DMS153 treated with DMSO at 0.1 percent for 48 hours (cell line): ENCODE measurements around the gene LZTFL1.

Experiments used
- DNase-seq: peaks from one replicate; lab custom pipeline; 2025; ENCODE audit not compliant: unreplicated experiment; lab: John Stamatoyannopoulos, UW

The LZTFL1 gene

GRCh38 chr3:45787551-45787950, 54.4 kb downstream of the LZTFL1 start:
- no peak for DNase-seq

GRCh38 chr3:45786801-45787495, 55.0 kb downstream of the LZTFL1 start:
- DNase-seq: no peak

GRCh38 chr3:45785605-45786150, 56.2 kb downstream of the LZTFL1 start:
- DNase-seq: no peak

- no peak for DNase-seq
These were observed 58.3 kb downstream of the LZTFL1 start for GRCh38 chr3:45783667-45784066.

- DNase-seq: no peak
These were observed 59.5 kb downstream of the LZTFL1 start for GRCh38 chr3:45782381-45782780.

GRCh38 chr3:45781841-45782240, 60.1 kb downstream of the LZTFL1 start:
- no peak for DNase-seq

GRCh38 chr3:45781271-45781670, 60.6 kb downstream of the LZTFL1 start:
- DNase-seq: no peak

GRCh38 chr3:45779746-45780735, 61.9 kb downstream of the LZTFL1 start:
- DNase-seq: no peak

- DNase-seq: no peak
These were observed 63.1 kb downstream of the LZTFL1 start for GRCh38 chr3:45778761-45779201.

- DNase-seq: no peak
These were observed 64.1 kb downstream of the LZTFL1 start for GRCh38 chr3:45777746-45778386.

- DNase-seq: no peak
These were observed 64.7 kb downstream of the LZTFL1 start for GRCh38 chr3:45777111-45777745.

- DNase-seq: no peak
These were observed 65.3 kb downstream of the LZTFL1 start for GRCh38 chr3:45776611-45777010.

- DNase-seq: no peak
These were observed 65.7 kb downstream of the LZTFL1 start for GRCh38 chr3:45776301-45776595.

- DNase-seq: no peak
These were observed 66.2 kb downstream of the LZTFL1 start for GRCh38 chr3:45775571-45776300.

GRCh38 chr3:45774581-45775521, 67.1 kb downstream of the LZTFL1 start:
- DNase-seq: no peak

GRCh38 chr3:45773714-45774449, 68.0 kb downstream of the LZTFL1 start:
- DNase-seq: no peak
